H1 (cell line): ENCODE measurements around the gene MYO9B. TPM values are rescaled to one million over a fixed set of nuclear protein-coding genes. Genes with fewer than 3 reads are reported as not detected.

ENCODE experiments used
- CTCF ChIA-PET: fragments of 300-600 bp; sonication (Branson Sonifier 250); formaldehyde crosslinking; loops from one replicate; lab custom pipeline; 2021; ENCODE audit not compliant: partially characterized antibody; lab: Charles Lee
- POLR2A ChIA-PET: fragments of 300-600 bp; sonication (Branson Sonifier 250); formaldehyde crosslinking; loops from one replicate; lab custom pipeline; 2021; ENCODE audit warnings: inconsistent platforms; ENCODE audit not compliant: partially characterized antibody; lab: Charles Lee
- DNase-seq, 2 experiments: peaks; one replicate each; pipeline versions ENCODE4 v3.0.0 to v3.0.0-alpha.2; 2010 to 2022; ENCODE audit warnings: low spot score in 2 of 2, low read depth in 1 of 2, mixed read lengths in 1 of 2
- FAIRE-seq: peaks from 2 replicates; lab custom pipeline; 2011; peaks lifted over from hg19 to GRCh38; lab: Jason Lieb, UNC
- H2AFZ ChIP-seq: 2 replicates; pipeline ENCODE4 v1.8.1; 2012; ENCODE audit warnings: low read length, inconsistent platforms
- H2AK5ac ChIP-seq: 2 replicates; pipeline ENCODE4 v1.6.1; 2013; ENCODE audit warnings: low read depth, low read length
- H2BK120ac ChIP-seq: replicated peaks from 2 replicates; pipeline ENCODE3; 2013; ENCODE audit warnings: low read depth, low read length, inconsistent platforms
- H2BK12ac ChIP-seq: 2 replicates; pipeline ENCODE4 v1.6.1; 2013; ENCODE audit warnings: low read depth, low read length
- H2BK15ac ChIP-seq: 2 replicates; pipeline ENCODE4 v1.6.1; 2013; ENCODE audit warnings: low read length
- H2BK20ac ChIP-seq: 2 replicates; pipeline ENCODE4 v1.6.1; 2013; ENCODE audit warnings: low read length
- H2BK5ac ChIP-seq: 2 replicates; pipeline ENCODE4 v1.6.1; 2013; ENCODE audit warnings: low read depth, low read length
- H3K14ac ChIP-seq: 2 replicates; pipeline ENCODE4 v1.6.1; 2013; ENCODE audit warnings: inconsistent platforms; ENCODE audit not compliant: insufficient read length
- H3K18ac ChIP-seq: 2 replicates; pipeline ENCODE4 v1.6.1; 2013; ENCODE audit warnings: low read length; ENCODE audit errors: extremely low read depth
- H3K23ac ChIP-seq: 2 replicates; pipeline ENCODE4 v1.6.1; 2013; ENCODE audit warnings: inconsistent platforms; ENCODE audit not compliant: insufficient read length
- H3K23me2 ChIP-seq: 2 replicates; pipeline ENCODE4 v1.6.1; 2013; ENCODE audit warnings: low read depth, low read length
- H3K27ac ChIP-seq: 2 replicates; pipeline ENCODE4 v1.6.1; 2011; ENCODE audit warnings: low read depth, low read length, inconsistent platforms
- H3K27me3 ChIP-seq, 4 experiments: replicated peaks in 1 of 4; 1 replicate in 1 of 4; 2 replicates in 3 of 4; pipeline versions ENCODE4 v1.6.1 to v1.8.1; 2011 to 2013; ENCODE audit warnings: low read length in 3 of 4, mild to moderate bottlenecking in 3 of 4, inconsistent platforms in 2 of 4, mixed read lengths in 2 of 4, moderate library complexity in 1 of 4; ENCODE audit not compliant: control insufficient read depth in 3 of 4, insufficient read depth in 3 of 4; ENCODE audit errors: extremely low read depth in 1 of 4
- H3K36me3 ChIP-seq, 4 experiments: 2 replicates each; pipeline versions ENCODE4 v1.6.1 to v1.8.1; 2011 to 2013; ENCODE audit warnings: mild to moderate bottlenecking in 4 of 4, low read length in 3 of 4, moderate library complexity in 2 of 4, control low read depth in 1 of 4, inconsistent platforms in 1 of 4; ENCODE audit not compliant: insufficient read depth in 4 of 4, control insufficient read depth in 2 of 4
- H3K4ac ChIP-seq: replicated peaks from 2 replicates; pipeline ENCODE3; 2013; ENCODE audit warnings: low read length, low read depth, mixed read lengths, inconsistent platforms; ENCODE audit not compliant: insufficient read length
- H3K4me1 ChIP-seq, 4 experiments: replicated peaks in 1 of 4; 1 replicate in 1 of 4; 2 replicates in 3 of 4; pipeline versions ENCODE4 v1.6.1 to v1.8.1; 2011 to 2013; ENCODE audit warnings: low read length in 3 of 4, inconsistent platforms in 2 of 4, mixed read lengths in 1 of 4; ENCODE audit not compliant: insufficient read depth in 4 of 4, control insufficient read depth in 3 of 4
- H3K4me2 ChIP-seq, 2 experiments: 2 replicates each; pipeline versions ENCODE4 v1.6.1 to v1.8.1; 2011 to 2013; ENCODE audit warnings: low read depth in 2 of 2, low read length in 2 of 2, control low read depth in 1 of 2, inconsistent platforms in 1 of 2, mild to moderate bottlenecking in 1 of 2; ENCODE audit not compliant: insufficient read depth in 1 of 2
- H3K4me3 ChIP-seq, 4 experiments: fragments of 200-600, 300-600 bp in 1 of 4; sonication (generic), shearing (Covaris generic), sonication (Bioruptor Twin) in 1 of 4; 2 replicates each; pipeline versions ENCODE4 v1.5.1 to v1.8.1; 2011 to 2016; ENCODE audit warnings: low read length in 4 of 4, low read depth in 3 of 4, control low read depth in 2 of 4, inconsistent platforms in 2 of 4, mild to moderate bottlenecking in 2 of 4, mixed read lengths in 1 of 4, moderate library complexity in 1 of 4; ENCODE audit not compliant: insufficient read depth in 2 of 4; ENCODE audit errors: extremely low read depth in 1 of 4
- H3K56ac ChIP-seq: replicated peaks from 2 replicates; pipeline ENCODE3; 2013; ENCODE audit warnings: low read depth, mild to moderate bottlenecking, mixed read lengths, low read length, inconsistent platforms; ENCODE audit not compliant: insufficient read length
- H3K79me1 ChIP-seq: 2 replicates; pipeline ENCODE4 v1.6.1; 2013; ENCODE audit warnings: low read depth, low read length, control low read depth
- H3K79me2 ChIP-seq, 2 experiments: 2 replicates each; pipeline versions ENCODE4 v1.6.1 to v1.8.1; 2012 to 2013; ENCODE audit warnings: low read length in 2 of 2, mild to moderate bottlenecking in 2 of 2, inconsistent platforms in 1 of 2; ENCODE audit not compliant: insufficient read depth in 2 of 2, control insufficient read depth in 1 of 2
- H3K9ac ChIP-seq, 4 experiments: replicated peaks in 1 of 4; 1 replicate in 1 of 4; 2 replicates in 3 of 4; pipeline versions ENCODE4 v1.6.1 to v1.8.1; 2011 to 2013; ENCODE audit warnings: low read depth in 3 of 4, low read length in 3 of 4, control low read depth in 2 of 4, mild to moderate bottlenecking in 2 of 4, moderate library complexity in 2 of 4, inconsistent platforms in 1 of 4; ENCODE audit errors: extremely low read depth in 1 of 4
- H3K9me3 ChIP-seq, 2 experiments: 2 replicates each; pipeline versions ENCODE4 v1.6.1 to v1.8.1; 2012 to 2013; ENCODE audit warnings: mild to moderate bottlenecking in 2 of 2, moderate library complexity in 2 of 2, control low read depth in 1 of 2, inconsistent platforms in 1 of 2, low read depth in 1 of 2, low read length in 1 of 2, mixed read lengths in 1 of 2; ENCODE audit not compliant: insufficient read depth in 2 of 2
- H4K20me1 ChIP-seq, 2 experiments: replicated peaks in 1 of 2; 2 replicates each; pipeline versions ENCODE3 to v1.8.1; 2011 to 2013; ENCODE audit warnings: inconsistent platforms in 2 of 2, low read length in 2 of 2, mild to moderate bottlenecking in 1 of 2; ENCODE audit not compliant: insufficient read depth in 2 of 2, control insufficient read depth in 1 of 2
- H4K5ac ChIP-seq: 2 replicates; pipeline ENCODE4 v1.6.1; 2013; ENCODE audit warnings: low read length, low read depth, mixed read lengths, inconsistent platforms; ENCODE audit not compliant: insufficient read length
- H4K8ac ChIP-seq: 2 replicates; pipeline ENCODE4 v1.8.0; 2013; ENCODE audit warnings: mild to moderate bottlenecking, moderate library complexity, low read length, inconsistent platforms; ENCODE audit not compliant: insufficient read depth; ENCODE audit errors: extremely low read depth
- H4K91ac ChIP-seq: replicated peaks from 2 replicates; pipeline ENCODE3; 2013; ENCODE audit warnings: low read length, mixed read lengths, inconsistent platforms; ENCODE audit not compliant: insufficient read length
- ATF3 ChIP-seq: IDR thresholded peaks from 2 replicates; pipeline ENCODE4 v1.6.1; 2011; ENCODE audit warnings: low read depth, mild to moderate bottlenecking, low read length; ENCODE audit not compliant: insufficient read depth
- CBX5 ChIP-seq: fragments of 300-800, 300-1000 bp; sonication (generic); IDR thresholded peaks from 2 replicates; pipeline ENCODE4 v1.7.1; 2016; ENCODE audit warnings: antibody characterized with exemption, low read length, low read depth
- CHD1 ChIP-seq: IDR thresholded peaks from 2 replicates; pipeline ENCODE4 v1.6.1; 2012; ENCODE audit warnings: low read depth, low read length, improper control_type of control experiment
- EZH2 ChIP-seq: fragments of 200-600 bp; sonication (generic); IDR thresholded peaks from 2 replicates; pipeline ENCODE4 v1.7.1; 2012; ENCODE audit warnings: low read depth, mild to moderate bottlenecking, moderate library complexity, low read length, inconsistent platforms; ENCODE audit not compliant: severe bottlenecking
- HDAC6 ChIP-seq: IDR thresholded peaks from one replicate; pipeline ENCODE4 v1.7.1; 2012; ENCODE audit warnings: low read depth, mild to moderate bottlenecking, inconsistent platforms, low read length, moderate library complexity
- KDM1A ChIP-seq: fragments of 200-600, 300-600 bp; sonication (generic); IDR thresholded peaks from 2 replicates; pipeline ENCODE4 v1.7.1; 2016; ENCODE audit warnings: mild to moderate bottlenecking, low read length, borderline replicate concordance
- KDM4A ChIP-seq: IDR thresholded peaks from one replicate; pipeline ENCODE4 v1.7.1; 2012; ENCODE audit warnings: low read depth, mild to moderate bottlenecking, moderate library complexity, low read length, inconsistent platforms; ENCODE audit not compliant: severe bottlenecking
- RBBP5 ChIP-seq: IDR thresholded peaks from 2 replicates; pipeline ENCODE4 v1.7.1; 2012; ENCODE audit warnings: low read depth, mild to moderate bottlenecking, inconsistent platforms, low read length, moderate library complexity, borderline replicate concordance
- SP4 ChIP-seq: IDR thresholded peaks from 2 replicates; pipeline ENCODE4 v1.6.1; 2012; ENCODE audit warnings: low read length, inconsistent platforms
- SRF ChIP-seq: IDR thresholded peaks from 2 replicates; pipeline ENCODE4 v1.6.1; 2011; ENCODE audit warnings: mild to moderate bottlenecking, low read depth, low read length, moderate library complexity
- SUZ12 ChIP-seq: fragments of 200-600 bp; sonication (generic); IDR thresholded peaks from 2 replicates; pipeline ENCODE4 v1.6.1; 2012; ENCODE audit warnings: mild to moderate bottlenecking, inconsistent platforms, low read length, moderate library complexity, mixed read lengths
- WGBS, 2 experiments: shearing (Covaris generic) in 1 of 2; methylation state at CpG; one replicate each; pipeline versions ENCODE4 v1.1.6 to v1.1.7; 2013 to 2015; ENCODE audit warnings: low lambda C conversion rate in 2 of 2, mixed read lengths in 2 of 2, inconsistent platforms in 1 of 2, low coverage in 1 of 2, missing lambda C conversion rate in 1 of 2; ENCODE audit not compliant: insufficient replicate concordance in 2 of 2, insufficient coverage in 1 of 2, insufficient read length in 1 of 2; ENCODE audit errors: extremely low coverage in 1 of 2, missing lambda C conversion rate in 1 of 2; 5-methylcytosine and 5-hydroxymethylcytosine counted together
- polyA plus RNA-seq, 7 experiments: library from polyadenylated mRNA; depleted of rRNA in 3 of 7; stranded (reverse) in 5 of 7; unstranded in 2 of 7; fragments of >200 nt in 5 of 7; fragments of 200-250 nt in 2 of 7; gene quantifications; 1 replicate in 5 of 7; 2 replicates in 1 of 7; 4 replicates in 1 of 7; pipeline versions ENCODE4 v1.2.1 to v1.2.3, GENCODE V29; 2011 to 2013; ENCODE audit warnings: missing spikeins in 2 of 7, mixed read lengths in 2 of 7
- total RNA-seq: library from RNA; stranded (reverse); fragmentation: NEBNext Ultra II Directional; extraction: Animal tissue kit (Norgen Biotek cat#: 25700); gene quantifications from 2 replicates; pipeline ENCODE4 v1.2.1, GENCODE V29; 2021

MYO9B gene
- total and polyA plus RNA-seq, 2 of the 8 experiments (the other 6 are each of a cell fraction or from before 2014, with no cell fraction given) = 27.6 to 77.1 TPM

GRCh38 chr19:17200408-17201079, 125.0 kb downstream of the MYO9B start:
- H4K20me1 ChIP-seq = peaks cover 2 to 5% of the 10 kb centered on the region in 2 experiments
- ChIA-PET CTCF (interaction anchor here (0.6 to 2.1 kb wide), 5 partner anchors 9 to 121 kb away, joined by 3 to 7 read pairs (median 3); no protein-coding TSS in a partner anchor), POLR2A (interaction anchor here (1.2 to 1.3 kb wide), 2 partner anchors 10 to 34 kb away, joined by 3 to 4 read pairs; no protein-coding TSS in a partner anchor)
- no peak overlapping the region for H4K91ac ChIP-seq
- peaks cover 2% of the 10 kb centered on the region; the same call in 1 of the 2 replicates for H3K23me2 ChIP-seq
- H3K79me2 ChIP-seq = no peaks in the 10 kb centered on the region
- no peak overlapping the region for H2BK120ac ChIP-seq
- 95% methylated on average over 15 of the region's 16 CpGs; no CpG with 5 or more reads in 1 of the 2 experiments for WGBS, 2 experiments
- H3K4me3 ChIP-seq = no peak overlapping the region
- DNase-seq (no peak), FAIRE-seq (no peak)
- no peaks in the 10 kb centered on the region for H3K79me1 ChIP-seq
- no peak overlapping the region for H3K9ac ChIP-seq
- no peak overlapping the region for H2BK20ac ChIP-seq
- H2BK5ac ChIP-seq = no peak overlapping the region
- H2BK15ac ChIP-seq = no peak overlapping the region
- peaks cover 0 to 23% (median 17%) of the 10 kb centered on the region in 4 experiments; a peak in 7 of 8 replicates for H3K36me3 ChIP-seq
- H3K27me3 ChIP-seq = no peaks in the 10 kb centered on the region
- H4K5ac ChIP-seq = no peak overlapping the region
- H3K4me1 ChIP-seq = no peaks in the 10 kb centered on the region
- no peak overlapping the region for H3K27ac ChIP-seq
- H3K14ac ChIP-seq = no peak overlapping the region
- no peak overlapping the region for H3K18ac ChIP-seq
- no peak overlapping the region for H2AFZ ChIP-seq
- no peak overlapping the region for H2AK5ac ChIP-seq
- no peak overlapping the region for H2BK12ac ChIP-seq
- no peak overlapping the region for H3K23ac ChIP-seq
- no peak overlapping the region for H3K4ac ChIP-seq
- H3K4me2 ChIP-seq = no peak overlapping the region
- no peak overlapping the region for H3K56ac ChIP-seq
- H3K9me3 ChIP-seq = no peaks in the 10 kb centered on the region
- H4K8ac ChIP-seq = no peak overlapping the region
- TF ChIP-seq CHD1 = no peak
- TF ChIP-seq ATF3 = no peak
- no peak for TF ChIP-seq HDAC6
- TF ChIP-seq CBX5 = no peak
- no peak for TF ChIP-seq SUZ12
- no peak for TF ChIP-seq KDM4A
- no peak for TF ChIP-seq SP4
- TF ChIP-seq SRF = no peak
- TF ChIP-seq RBBP5 = no peak
- TF ChIP-seq KDM1A = no peak
- TF ChIP-seq EZH2 = no peak
